NCI-H524 (cell line): ENCODE data around the gene RAD51B.
"Not testable (repeated sequence)": the region's sequence is repeated elsewhere in the genome, so short reads cannot be mapped to it uniquely, and the experiment has no call there.

ENCODE experiments used
- DNase-seq, 2 experiments: peaks; one replicate each; lab custom pipeline; 2025; lab: John Stamatoyannopoulos, UW

RAD51B gene

GRCh38 chr14:68655021-68655831 lies 835.6 kb downstream of the RAD51B start:
- DNase-seq, result peak; percentile 57 to 88

DNA sequence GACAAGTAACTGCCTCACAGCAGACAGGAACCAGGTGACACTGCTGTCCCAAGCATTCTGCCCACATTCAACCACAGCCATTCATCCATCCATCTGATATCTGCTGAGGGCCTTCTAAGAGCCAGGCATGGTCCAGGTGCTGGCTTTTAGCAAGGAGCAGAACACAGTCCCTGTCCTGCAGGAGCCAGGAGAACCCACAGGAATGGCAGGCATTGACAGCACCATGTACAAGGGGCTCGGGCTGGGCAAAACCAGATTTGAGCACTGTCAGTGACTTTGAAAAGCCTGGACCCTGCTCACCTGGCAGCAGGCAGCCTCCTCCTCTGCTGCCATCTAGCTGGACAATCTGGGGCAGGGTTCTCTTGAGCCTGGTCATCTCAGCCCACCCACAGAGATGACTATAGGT lies 836.3 kb downstream of the RAD51B start:
- peak in 1 of 2 experiments; percentile 43 for DNase-seq

GRCh38 chr14:68656452-68656851 lies 836.9 kb downstream of the RAD51B start:
- no peak for DNase-seq

DNA sequence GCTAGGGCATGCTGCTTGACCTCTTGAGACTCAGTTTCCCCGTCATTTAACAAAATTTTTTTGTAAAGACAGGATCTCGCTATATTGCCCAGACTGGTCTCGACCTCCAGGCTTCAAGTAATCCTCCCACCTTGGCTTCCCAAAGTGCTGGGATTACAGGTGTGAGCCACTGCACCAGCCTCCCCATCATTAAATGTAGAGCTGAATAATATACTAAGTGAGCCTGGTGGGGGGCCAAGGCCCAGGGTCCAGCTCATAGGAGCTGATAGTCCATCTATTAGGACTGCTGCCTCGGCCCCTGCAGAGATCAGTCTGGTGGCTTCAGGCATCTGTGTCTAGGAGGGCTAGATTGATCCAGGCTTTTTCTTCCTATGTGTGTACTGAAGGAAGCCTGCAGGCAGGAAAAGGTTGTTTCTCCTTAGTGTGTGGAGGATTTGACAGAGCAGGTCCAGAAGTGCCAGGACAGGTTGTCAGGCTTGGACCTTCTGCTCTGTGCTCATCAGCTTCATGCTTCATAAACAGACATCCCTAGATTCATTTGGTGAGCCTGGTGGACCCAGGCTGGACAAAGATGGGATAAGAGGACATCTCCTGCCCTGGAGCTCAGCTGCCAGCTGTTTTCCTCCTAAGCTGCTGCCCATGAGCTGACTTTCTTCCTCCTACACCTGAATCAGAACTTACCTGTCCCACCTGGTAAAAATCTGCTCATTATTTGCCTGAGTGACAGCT lies 837.9 kb downstream of the RAD51B start:
- no peak for DNase-seq

DNA sequence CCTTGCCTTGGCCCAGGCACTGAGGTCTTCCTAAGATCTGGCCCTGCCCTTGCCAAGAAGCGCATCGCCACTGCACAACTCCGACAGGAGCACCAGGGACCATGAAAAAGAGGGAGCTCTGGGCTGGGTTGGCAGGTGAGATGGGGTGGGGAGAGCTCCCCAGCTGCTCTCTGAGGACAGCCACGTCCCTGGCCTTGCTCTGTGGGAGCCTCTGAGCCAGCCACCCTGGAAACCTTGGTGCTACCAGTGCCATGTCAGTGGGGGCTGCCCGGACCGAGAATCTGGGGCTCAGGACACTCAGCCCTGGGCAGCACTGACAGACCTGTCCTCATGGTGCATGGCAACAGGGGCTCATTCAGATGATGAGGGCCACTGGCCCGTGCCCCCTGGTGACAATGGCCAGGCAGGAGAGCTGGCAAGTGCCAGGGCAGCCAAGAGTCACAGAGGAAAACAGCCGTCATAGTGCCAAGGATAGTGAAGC lies 838.5 kb downstream of the RAD51B start:
- DNase-seq, result no peak

- peak in 1 of 2 experiments; percentile 28 for DNase-seq
Measured at GRCh38 chr14:68658943-68659931, 839.7 kb downstream of the RAD51B start.

DNA sequence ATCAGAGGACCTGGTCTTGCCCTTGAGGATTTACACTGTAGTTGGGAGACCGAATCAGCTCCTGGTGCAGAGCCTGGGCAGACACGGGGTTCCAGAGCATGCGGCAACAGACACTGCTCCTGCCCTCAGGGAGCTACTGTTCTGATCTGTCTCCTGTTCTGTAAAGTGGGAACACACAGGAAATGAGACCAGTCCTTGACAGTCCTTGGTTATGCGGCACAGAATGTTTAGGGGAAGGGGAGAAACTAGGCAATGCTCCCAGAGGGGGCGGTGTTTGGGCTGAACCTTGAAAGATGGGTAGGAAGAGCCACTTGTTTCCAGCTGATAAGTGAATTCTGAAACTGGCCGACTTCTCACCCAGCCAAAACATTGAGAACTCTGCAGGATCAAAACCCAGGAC lies 840.9 kb downstream of the RAD51B start:
- no peak for DNase-seq

- DNase-seq, result no peak
Measured at GRCh38 chr14:68661226-68662225, 841.9 kb downstream of the RAD51B start.

DNA sequence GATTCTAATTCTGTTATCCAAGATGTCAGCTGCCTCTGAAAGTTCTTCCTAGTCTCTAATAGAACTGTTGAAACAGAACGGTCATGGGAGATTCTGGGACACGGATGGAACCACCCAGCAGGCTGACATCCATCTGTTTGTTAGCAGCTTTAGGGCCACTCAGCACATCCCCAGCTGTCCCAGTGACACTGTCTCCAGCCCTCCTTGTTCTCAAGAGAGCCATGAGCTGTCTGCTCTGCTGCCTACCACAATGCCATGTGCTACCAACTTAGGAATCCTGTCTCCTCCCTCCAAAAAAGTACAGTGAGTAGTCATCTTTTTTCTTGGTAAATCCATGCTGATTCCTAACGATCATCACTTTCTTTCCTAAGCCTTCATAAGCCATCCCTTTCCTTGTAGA lies 842.8 kb downstream of the RAD51B start:
- DNase-seq, result peak; percentile 98 to 99

DNA sequence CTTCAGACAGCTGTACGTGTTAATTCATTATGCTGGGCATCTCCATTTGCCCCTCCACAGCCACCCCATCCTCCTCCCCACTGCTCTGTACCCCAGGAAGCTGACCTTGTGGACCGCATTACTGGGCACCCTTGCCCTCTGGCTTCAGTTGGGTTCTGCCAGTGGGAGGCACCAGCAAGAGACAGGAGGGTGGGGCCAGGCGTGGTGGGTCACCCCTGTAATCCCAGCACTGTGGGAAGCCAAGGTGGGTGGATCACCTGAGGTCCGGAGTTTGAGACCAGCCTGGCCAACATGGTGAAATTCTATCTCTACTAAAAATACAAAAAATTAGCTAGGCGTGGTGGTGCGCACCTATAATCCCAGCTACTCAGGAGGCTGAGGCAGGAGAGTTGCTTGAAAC lies 843.2 kb downstream of the RAD51B start:
- not testable (repeated sequence) for DNase-seq

DNA sequence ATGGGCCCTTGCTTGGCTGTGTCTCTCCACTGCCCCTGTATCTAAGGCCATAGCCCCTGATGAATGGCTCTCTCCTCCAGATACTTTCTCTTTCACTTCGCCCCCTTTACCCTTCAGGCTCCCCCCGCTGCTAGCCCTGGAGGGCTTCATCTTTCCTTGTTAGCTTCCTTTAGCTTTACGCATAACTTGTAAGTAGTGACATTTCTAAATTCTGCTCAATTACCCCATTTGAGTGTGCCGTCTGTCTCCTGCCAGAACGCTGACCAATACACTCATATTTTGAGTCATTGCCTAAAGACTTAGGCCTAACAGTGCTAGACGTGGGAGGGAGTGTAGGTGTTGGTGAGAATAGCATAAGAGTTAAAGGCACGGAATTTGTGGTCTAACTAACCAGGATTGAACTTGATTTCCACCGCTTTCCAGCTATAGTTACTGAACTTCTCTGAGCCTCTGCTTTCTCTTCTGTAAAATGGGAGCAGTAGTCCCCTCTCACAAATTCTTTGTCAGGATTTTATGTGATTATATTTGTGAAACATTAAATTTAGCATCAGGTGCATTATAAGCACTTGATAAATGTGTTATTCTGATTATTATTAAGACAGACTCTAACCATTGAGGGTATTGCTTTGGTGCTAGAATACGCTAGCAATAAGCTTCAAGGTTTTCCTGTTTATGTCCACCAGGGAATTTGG lies 844.0 kb downstream of the RAD51B start:
- no peak for DNase-seq

DNA sequence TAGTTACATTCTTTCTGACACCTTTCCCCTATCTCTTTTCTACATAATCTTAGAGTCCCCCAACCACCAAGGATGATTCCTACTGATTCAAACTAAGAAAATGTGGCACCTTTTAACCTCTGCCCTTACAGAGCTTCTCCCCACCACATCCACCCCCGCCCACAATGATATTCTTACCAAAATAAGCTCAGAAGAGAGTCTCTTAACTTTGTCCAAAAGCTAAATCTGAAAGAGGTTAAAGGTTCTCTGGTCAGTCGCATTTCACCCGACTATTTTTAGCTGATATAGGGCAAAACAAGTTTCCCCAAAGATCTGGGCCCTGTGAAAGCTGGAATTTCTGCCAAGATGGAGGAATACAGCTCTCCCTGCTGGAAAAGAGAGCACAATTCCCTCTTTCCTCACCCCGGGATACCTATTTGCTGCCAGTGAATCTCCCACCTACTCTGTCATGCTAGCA lies 844.7 kb downstream of the RAD51B start:
- no peak for DNase-seq

GRCh38 chr14:68665131-68665530 lies 845.6 kb downstream of the RAD51B start:
- no peak for DNase-seq

- peak in 1 of 2 experiments; percentile 64 for DNase-seq
Measured at GRCh38 chr14:68665792-68666204, 846.2 kb downstream of the RAD51B start.

- DNase-seq, result no peak
Measured at GRCh38 chr14:68666236-68666635, 846.7 kb downstream of the RAD51B start.

- DNase-seq, result no peak
Measured at GRCh38 chr14:68666899-68667298, 847.3 kb downstream of the RAD51B start.

- DNase-seq, result no peak
Measured at GRCh38 chr14:68667313-68667791, 847.8 kb downstream of the RAD51B start.

GRCh38 chr14:68668028-68668427 lies 848.4 kb downstream of the RAD51B start:
- DNase-seq, result no peak

GRCh38 chr14:68668531-68668930 lies 849.0 kb downstream of the RAD51B start:
- DNase-seq, result peak in 1 of 2 experiments; percentile 35

DNA sequence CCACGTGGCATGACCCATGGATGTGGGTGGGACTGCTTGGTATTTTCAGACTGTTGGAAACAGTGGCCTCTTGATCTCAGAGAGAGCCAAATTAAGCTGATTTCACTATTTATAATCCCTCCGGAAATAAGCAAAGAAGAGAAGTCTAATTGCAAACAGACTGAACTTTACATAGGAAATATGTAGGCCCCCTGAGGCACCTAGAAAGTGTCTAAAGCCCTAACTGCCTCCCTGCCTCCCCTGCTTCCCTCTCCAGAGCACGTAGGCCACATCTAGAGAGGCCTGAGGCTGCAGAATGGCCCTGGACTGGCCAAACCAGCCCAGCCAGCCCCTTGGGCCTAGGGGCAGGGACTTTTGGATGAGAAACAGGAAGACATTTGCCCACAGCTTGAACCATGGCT lies 849.5 kb downstream of the RAD51B start:
- DNase-seq, result no peak
